HG02571 (cell line): ENCODE results near the gene PPFIA4.

ENCODE experiments used
- ATAC-seq: cut with Tn5 transposase; IDR thresholded peaks from one replicate; pipeline ENCODE4 v1.9.1; 2021; ENCODE audit warnings: mild to moderate bottlenecking, moderate library complexity; ENCODE audit not compliant: unreplicated experiment

Gene PPFIA4

DNA sequence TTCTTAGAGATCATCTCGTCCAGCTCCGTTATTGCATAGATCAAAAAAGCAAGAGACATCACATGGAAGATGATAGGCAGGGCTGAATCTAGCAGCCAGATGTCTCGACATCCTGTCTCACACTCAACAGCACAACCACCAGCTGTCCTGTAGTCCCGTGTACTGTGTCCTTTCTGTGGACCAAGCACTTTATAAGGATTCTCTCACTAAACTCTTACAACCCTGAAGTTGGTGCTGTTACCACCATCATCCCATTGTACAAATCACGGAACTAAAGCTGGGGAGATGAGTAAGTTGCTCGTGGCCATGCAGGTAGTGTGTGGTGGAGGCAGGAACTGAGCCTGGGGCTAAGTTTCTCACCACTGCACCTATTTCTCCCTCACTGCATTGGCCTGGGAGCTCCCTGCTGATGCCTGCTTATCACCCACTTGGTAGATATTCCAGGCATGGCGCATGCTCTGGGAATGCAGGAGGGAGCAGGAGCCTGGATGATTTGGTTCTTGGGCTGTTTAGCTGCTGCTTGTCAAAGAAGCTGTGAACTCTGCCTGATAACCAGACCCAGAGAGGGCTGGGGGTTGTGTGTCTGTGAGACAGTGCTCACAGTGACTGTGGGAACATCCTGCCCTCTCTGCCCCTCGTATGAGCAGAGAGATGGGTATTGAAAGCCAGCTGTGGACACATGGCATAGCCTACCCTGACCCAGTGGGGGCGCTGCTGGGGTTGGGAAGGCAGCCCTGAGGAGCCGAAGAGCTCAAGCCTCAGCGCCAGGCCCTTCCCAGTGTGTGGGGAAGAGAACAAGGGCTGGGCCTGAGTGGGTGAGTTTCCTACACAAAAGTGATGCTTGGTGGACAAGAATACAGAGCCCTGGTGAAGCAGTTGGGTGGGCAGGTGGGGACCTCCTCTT is 13.6 kb downstream of the PPFIA4 start:
- ATAC-seq, result no peak

DNA sequence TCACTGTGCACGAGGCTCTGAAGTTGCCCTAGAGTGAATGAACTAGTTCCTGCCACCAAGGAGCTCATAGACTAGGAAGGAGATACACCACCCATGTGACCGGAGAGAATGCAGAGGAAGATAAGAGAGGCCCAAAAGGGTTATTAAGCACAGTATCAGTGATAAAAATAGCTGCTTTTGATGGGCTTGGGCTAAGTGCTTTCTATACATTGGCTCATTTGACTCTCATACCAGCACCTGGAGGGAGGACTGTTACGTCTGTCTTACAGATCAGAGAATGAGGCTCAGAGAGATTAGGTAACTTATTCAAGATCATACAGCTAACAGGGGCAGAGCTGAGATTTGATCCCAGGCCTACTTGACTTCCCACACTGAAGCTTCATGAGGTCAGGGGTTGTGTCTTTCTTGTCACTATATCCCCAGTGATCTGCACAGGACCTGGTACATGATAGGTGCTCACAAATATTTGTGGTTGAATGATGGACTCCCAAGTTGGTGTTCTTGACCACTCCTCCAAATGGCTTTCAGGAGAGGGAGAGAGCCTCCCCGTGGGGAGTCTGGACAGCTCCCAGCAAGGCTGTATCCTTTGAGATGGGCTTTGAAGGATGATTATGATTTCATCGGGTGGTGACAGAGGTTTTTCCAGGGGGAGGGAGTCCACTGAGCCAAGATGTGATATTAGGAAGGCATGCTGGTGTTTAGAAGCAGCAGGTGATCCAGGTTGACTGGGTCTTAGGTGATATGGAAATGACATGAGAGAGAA is 14.4 kb downstream of the PPFIA4 start:
- no peak for ATAC-seq

DNA sequence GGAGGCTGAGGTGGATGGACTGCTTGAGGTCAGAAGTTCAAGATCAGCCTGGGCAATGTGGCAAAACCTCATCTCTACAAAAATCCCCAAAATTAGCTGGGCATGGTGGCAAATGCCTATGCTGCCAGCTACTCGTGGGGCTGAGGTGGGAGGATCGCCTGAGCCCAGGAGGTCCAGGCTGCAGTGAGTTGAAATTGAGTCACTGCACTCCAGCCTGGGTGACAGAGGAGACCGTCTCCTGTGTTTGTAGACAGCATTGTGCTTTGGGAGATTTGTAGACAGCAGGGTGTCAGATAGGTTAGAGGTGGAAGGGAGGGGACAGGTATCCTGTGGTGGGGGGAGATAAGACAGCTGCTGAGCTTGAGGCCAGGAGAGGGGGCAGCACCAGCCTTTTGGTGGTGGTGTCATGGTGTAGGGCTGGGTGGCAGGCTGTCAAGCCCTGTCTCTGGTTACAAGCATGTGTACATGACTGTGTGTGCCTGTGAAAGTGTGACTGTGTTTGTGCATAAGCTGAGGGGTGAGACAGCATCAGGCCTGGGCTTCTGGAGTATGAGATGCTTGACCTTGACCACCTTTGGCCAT is 15.2 kb downstream of the PPFIA4 start:
- no peak for ATAC-seq

DNA sequence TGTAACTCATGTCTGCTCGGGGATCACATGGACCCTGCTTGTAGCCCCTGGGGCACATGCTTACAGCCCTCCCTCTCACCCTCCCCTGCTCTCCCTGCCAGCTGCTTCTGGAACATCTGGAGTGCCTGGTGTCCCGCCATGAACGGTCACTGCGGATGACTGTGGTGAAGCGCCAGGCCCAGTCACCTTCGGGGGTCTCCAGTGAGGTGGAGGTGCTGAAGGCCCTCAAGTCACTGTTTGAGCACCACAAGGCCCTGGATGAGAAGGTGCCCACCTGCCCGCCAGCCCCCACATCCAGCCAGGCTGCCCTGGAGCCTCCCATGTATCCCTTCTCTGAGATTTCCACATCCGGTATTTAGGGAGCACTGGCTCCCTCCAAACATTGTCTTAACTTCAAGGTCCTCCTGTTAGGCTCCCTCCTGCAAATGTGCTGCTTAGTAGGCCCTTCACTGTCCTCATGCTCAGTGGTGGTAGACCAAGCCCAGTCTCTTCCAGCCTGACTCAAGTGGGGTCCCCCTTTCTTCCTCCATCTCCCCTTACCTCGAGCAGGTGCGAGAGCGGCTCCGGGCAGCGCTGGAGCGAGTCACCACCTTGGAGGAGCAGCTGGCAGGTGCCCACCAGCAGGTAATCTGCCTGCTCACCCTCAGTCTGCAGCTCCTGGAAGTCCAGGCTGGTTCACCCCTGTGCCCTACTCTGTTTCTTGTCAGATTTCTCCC is 17.7 kb downstream of the PPFIA4 start:
- no peak for ATAC-seq

DNA sequence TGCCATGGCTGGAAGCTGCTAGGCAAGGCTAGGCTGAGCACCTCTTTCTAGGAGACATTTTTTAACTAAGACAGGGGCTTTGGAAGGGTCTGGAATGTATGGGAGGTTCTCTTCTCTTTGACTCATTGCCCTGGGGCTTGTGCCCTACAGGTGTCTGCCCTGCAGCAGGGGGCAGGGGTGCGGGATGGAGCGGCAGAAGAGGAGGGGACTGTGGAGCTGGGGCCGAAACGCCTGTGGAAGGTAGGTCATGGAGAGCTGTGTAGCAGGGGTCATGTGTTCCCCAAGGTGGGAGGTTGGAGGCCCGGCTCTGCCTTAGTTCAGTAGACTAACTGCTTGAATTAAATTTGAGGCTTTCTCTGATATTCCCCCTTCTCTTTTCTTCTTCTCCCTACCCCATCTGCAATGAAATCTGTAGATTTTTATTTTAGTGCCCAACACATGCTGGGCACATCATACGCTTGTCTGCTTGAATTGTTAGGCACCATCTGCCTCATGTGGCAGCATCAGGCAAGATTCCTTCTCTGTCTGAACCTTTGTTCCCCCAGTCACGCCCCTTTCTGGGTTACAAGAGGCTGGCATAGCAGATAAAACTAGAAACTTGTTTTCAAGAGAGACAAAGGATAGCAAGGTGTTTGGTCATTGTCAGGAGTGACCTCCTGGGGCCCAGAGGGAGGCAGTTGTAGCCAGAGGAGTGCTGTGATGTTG is 18.4 kb downstream of the PPFIA4 start:
- no peak for ATAC-seq

DNA sequence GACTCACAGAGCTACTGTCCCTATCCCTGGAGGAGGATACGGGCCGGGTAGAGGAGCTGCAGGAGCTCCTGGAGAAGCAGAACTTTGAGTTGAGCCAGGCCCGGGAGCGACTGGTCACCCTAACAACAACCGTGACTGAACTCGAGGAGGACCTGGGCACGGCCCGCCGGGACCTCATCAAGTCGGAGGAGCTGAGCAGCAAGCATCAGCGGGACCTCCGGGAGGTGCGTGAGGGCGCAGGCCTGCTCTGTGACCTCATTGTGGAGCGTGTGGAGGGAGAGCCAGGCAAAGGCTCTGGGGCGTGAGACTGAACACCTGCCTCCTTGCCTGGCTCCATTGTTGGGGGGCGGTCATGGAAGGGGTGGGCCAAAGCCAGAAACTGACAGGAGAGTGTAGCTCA is 19.0 kb downstream of the PPFIA4 start:
- ATAC-seq, result no peak

DNA sequence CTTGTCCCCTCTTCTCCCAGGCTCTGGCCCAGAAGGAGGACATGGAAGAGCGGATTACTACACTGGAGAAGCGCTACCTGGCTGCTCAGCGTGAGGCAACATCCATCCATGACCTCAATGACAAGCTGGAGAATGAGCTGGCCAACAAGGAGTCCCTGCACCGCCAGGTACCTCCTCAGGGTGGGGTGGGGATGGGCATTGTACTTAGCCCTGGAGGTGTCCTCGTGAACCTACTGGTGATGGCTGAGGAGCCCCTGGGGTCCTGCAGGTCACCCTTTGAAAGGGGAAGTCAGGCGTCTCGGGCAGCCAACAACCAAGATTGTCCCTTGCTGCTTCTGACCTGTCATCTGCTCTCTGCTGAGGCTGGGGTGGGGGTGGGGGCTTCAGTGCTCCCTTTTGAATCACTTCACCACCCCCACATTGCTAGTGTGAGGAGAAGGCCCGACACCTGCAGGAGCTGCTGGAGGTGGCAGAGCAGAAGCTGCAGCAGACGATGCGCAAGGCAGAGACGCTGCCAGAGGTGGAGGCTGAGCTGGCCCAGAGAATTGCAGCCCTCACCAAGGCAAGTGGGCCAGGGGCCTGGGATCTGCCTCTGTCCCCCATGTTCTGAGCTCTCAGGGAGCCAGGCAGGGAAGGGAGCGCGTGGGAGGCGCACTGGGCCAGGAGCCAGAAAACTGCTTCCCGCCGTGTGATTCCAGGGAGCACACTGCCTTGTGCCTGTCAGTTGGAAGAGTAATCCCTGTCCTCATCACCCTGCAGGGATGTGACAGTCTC is 19.7 kb downstream of the PPFIA4 start:
- ATAC-seq, result no peak

DNA sequence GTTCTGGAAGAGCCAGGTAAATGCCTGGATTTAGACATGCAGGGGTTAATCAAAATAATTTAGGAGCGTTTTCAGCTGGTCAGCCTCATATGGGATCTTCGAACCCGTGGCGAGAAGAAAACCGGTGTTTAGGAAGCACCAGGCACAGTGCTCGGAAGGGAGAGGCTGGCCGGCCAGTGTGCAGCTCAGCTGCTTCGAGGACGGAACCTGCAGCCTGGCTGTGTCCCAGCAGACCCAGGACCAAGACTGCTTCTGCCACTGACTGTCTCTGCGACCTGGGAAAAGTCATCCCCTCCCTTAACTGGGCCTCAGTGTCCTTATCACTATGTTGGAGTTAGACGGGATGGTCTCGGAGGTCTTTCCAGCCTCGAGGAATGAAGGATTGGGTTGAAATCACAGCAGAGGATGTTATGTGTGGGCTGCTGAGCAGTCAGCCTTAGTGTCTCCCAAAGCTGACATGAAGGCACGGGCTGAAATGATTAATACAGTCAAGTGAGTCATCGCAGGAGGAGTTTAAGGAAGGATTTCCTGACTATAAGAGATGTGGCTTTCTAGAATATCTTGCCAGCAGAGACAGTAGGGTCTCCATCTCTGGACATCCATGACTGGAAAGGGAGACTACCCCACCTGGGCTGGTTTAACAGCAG is 20.8 kb downstream of the PPFIA4 start:
- no peak for ATAC-seq

DNA sequence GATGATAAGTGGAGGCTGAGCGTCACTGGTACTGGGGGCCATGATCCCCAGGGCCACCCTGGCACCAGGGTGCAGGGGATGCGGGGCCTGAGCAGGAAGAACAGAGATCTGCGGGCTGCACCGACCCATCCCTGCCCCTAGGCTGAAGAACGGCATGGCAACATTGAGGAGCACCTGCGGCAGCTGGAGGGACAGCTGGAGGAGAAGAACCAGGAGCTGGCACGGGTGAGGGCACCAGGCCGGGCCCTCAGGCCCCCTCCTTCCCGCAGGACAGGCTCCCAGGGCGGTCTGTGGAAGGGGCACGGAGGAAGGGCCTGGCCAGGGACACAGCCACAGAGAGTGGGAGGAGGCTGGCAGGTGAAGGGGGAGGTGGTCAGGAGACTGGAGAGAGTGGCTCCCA is 21.8 kb downstream of the PPFIA4 start:
- no peak for ATAC-seq

DNA sequence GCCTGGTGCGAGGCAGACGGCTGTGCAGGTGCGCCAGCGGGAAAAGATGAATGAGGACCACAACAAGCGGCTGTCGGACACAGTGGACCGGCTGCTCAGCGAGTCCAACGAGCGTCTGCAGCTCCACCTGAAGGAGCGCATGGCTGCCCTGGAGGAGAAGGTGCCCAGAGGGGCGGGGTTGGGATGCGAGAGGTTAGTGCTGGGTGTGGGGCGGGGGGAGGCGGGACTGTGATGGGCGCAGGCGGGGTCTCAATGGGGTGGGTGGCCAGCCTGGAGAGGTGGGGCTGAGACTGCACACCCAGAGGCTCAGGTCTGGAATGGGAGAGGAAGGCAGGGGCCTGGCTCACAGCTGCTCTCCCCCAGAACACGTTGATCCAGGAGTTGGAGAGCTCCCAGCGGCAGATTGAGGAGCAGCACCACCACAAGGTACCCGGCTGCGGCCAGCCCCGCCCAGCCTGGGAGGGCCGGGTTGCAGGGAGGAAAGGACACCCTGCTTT is 22.3 kb downstream of the PPFIA4 start:
- no peak for ATAC-seq

DNA sequence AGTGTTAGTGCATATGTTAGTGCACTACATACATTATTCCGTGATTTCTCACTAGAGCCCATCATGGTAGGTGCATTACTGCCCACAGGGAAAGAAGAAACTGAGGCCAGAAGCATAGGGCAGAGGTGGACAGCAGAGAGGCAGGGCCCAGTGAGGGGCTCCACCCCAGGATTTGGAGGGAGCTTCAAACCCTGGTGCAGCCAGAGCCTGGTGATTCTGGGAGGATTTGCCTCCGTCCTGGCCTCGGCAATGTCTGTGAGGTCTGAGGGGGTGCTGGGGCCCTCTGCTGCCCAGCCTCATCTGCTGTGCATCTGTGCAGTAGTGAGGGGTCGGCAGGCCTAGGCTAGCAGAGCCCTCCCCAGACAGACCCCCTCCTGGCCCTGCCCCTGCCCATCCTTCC is 22.8 kb downstream of the PPFIA4 start:
- no peak for ATAC-seq

DNA sequence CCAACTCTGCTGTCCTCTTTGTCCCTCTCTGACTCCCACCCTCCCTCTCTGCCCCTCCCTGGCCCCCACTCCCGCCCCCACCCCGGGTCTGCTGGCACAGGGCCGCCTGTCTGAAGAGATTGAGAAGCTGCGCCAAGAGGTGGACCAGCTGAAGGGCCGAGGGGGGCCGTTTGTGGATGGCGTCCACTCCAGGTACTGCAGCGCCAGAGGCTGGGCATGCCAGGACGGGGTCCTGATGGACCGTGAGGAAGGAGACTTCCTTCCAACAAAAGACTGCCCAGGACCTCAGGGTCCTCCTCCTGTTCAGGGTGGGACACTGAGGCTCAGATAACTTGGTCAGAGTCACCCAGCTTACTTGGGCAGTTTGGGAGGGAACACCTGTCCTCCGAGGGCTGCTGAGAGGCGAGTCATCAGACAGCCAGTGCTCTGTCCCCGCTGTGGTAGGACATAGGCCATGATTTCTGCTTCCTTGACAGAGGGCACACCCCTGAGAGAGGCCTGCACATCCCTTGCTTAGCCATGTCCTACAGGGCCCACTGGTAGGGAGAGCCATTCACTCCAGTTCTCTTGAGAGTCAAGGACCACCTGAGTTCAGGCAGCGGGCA is 23.4 kb downstream of the PPFIA4 start:
- ATAC-seq, result no peak

DNA sequence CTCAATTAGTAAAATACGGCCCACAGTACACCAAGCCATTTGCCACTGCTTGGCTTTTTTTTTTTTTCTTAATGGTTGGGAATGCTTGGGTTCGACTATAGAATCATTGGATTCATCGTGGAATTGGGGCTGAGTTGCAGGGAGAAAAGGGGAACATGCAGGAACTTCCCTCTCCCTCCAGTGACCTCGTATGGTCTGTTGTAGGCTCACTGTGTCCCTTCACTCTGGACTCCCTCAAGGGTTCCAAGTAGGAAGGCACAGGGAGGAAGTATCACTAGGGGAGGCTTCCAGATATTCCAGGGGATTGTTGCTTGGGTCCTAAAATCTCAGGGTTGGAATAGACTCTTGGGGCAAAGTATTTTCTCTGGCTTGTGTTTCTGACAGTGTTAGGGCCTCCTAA is 24.5 kb downstream of the PPFIA4 start:
- no peak for ATAC-seq

DNA sequence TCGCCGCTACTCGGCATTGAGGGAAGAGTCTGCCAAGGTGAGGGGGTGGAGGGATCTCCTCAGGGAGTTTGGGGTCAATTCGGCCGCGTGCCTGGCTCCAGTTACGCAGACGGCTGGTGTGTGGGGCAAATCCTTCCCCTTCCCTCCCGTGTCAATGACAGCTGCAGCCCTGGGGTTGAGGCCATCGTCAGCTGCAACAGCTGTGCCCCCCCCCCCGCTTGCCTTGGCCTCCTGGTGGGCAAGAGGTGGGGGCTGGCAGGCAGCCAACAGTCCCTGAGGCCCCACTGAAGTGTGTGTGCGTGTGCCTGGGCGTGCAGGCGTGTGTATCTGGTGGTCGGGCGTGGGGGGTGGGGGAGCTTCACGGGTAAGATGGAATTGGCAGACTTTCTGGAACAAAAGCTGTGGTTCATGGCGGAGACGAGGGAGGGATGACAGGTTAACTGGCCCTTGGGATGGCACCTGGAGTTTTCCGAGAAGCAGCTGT is 25.6 kb downstream of the PPFIA4 start:
- no peak for ATAC-seq

DNA sequence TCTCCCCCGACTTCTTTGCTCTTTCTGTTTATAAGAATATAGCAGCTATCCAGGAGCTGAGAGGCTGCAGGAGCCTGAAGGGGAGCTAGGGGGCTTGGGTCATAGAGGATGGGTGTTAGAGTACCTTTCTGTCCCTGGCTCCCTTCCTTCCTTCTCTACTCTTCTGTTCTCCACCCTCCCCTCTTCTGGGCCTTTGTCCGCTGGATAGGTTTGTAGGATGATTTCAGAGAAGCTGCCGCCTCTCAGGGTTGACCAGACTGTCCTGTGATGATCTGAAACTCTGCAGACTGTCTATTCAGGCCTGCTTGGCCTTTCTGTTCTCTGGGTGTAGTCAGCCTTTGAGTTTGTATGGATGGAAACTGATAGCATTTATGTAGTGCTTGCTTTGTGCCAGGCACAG is 26.3 kb downstream of the PPFIA4 start:
- ATAC-seq, result no peak

DNA sequence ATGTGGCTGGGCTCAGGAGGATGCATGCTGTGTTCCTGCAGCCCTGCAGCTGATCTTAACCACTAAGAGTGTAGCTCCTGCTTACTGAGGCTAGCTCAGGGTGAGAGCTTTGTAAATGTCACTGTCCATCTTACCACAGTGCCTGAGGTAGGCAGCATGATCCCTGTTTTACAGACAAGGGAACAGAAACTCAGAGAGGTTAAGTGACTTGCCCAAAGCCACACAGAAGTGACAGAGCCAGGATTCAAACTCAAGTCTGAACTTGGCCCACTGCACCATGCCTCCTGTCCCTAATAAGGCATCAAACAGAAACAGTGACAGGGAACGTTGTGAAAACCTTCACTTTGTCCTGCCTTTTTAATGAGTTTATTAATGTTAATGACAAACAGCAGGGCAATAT is 27.9 kb downstream of the PPFIA4 start:
- ATAC-seq, result no peak

DNA sequence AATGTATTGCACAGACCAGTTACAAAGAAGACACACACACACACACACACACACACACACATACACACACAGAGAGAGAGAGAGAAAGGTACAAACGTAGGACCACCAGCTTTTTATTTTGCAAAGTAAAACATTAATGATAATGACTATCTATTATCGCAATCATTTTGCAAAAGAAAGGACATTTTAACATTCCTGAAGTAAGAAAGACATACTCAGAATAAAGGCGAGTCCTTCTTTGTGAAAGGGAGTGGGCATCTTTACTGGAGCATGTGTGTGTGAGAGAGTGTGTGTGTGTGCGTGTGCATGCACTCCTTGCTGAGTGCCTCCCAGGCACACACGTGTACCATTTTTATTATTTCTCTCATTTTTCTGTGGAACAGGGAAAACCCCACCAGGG is 28.4 kb downstream of the PPFIA4 start:
- no peak for ATAC-seq

DNA sequence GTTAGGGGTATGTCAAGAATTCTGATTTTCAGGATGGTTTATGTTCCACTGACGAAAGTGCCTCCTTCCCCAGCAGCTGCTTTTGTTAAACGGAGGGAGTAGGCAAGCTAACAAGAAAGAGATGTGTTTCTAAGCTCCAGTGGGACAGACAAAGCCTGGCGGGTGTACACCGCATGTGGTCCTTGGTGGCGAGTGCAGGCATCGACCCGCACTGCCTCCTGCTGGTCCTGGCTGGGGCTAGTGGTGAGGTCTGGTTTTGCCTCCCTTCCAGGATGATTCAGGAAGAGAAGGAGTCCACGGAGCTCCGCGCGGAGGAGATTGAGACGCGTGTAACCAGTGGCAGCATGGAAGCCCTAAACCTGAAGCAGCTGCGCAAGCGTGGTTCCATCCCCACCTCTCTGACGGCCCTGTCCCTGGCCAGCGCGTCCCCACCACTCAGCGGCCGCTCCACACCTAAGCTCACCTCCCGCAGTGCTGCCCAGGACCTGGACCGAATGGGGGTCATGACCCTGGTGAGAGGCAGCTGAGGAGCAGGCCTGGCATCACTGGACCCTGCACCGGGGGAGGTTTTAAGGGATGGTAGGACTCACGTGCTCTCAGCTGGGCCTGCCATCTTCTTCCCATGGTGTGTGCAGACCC is 29.0 kb downstream of the PPFIA4 start:
- no peak for ATAC-seq
